ENCODE data around the gene ESYT2.
"Not testable (repeated sequence)": the region's sequence is repeated elsewhere in the genome, so short reads cannot be mapped to it uniquely, and the experiment has no call there.

Gene ESYT2

GRCh38 chr7:158829342-158830210, at the start of gene ESYT2:
TSS of gene ESYT2 (minus strand) at chr7:158829509. CDS start at chr7:158829418, 91 bp downstream.
- DNase-seq = peak; percentile 96
- in situ Hi-C loops (cut with MboI; ENCODE audit: low pct_unique_long_range_greater_than_20kb, low sequenced_read_pairs) = no loop called here

GRCh38 chr7:158878151-158879079, 49.1 kb upstream of the ESYT2 start:
- in situ Hi-C loops (cut with MboI; ENCODE audit: low pct_unique_long_range_greater_than_20kb, low sequenced_read_pairs); DNase-seq: not testable (repeated sequence)

GRCh38 chr7:158876984-158877383, 47.7 kb upstream of the ESYT2 start:
- DNase-seq = no peak
- in situ Hi-C loops (cut with MboI; ENCODE audit: low pct_unique_long_range_greater_than_20kb, low sequenced_read_pairs) = no loop called here

- DNase-seq = no peak
- in situ Hi-C loops (cut with MboI; ENCODE audit: low pct_unique_long_range_greater_than_20kb, low sequenced_read_pairs) = no loop called here
Measured at GRCh38 chr7:158869876-158870275, 40.6 kb upstream of the ESYT2 start.

GRCh38 chr7:158868764-158869410, 39.6 kb upstream of the ESYT2 start:
- in situ Hi-C loops (cut with MboI; ENCODE audit: low pct_unique_long_range_greater_than_20kb, low sequenced_read_pairs) = no loop called here
- no peak for DNase-seq

- in situ Hi-C loops (cut with MboI; ENCODE audit: low pct_unique_long_range_greater_than_20kb, low sequenced_read_pairs) = no loop called here
Measured at GRCh38 chr7:158867214-158867984, 38.1 kb upstream of the ESYT2 start.

GRCh38 chr7:158865977-158866376, 36.7 kb upstream of the ESYT2 start:
- no peak for DNase-seq
- in situ Hi-C loops (cut with MboI; ENCODE audit: low pct_unique_long_range_greater_than_20kb, low sequenced_read_pairs) = no loop called here

More at GRCh38 chr7:158867214-158867984, 38.1 kb upstream of the ESYT2 start:
- DNase-seq = no peak

GRCh38 chr7:158865462-158865922, 36.2 kb upstream of the ESYT2 start:
- in situ Hi-C loops (cut with MboI; ENCODE audit: low pct_unique_long_range_greater_than_20kb, low sequenced_read_pairs) = no loop called here

GRCh38 chr7:158864833-158865232, 35.5 kb upstream of the ESYT2 start:
- in situ Hi-C loops (cut with MboI; ENCODE audit: low pct_unique_long_range_greater_than_20kb, low sequenced_read_pairs) = no loop called here
- no peak for DNase-seq

More at GRCh38 chr7:158865462-158865922, 36.2 kb upstream of the ESYT2 start:
- peak; percentile 63 for DNase-seq

- in situ Hi-C loops (cut with MboI; ENCODE audit: low pct_unique_long_range_greater_than_20kb, low sequenced_read_pairs) = no loop called here
- DNase-seq = no peak
Measured at GRCh38 chr7:158864507-158864820, 35.2 kb upstream of the ESYT2 start.

GRCh38 chr7:158863611-158864506, 34.5 kb upstream of the ESYT2 start:
- peak; percentile 74 for DNase-seq
- in situ Hi-C loops (cut with MboI; ENCODE audit: low pct_unique_long_range_greater_than_20kb, low sequenced_read_pairs) = no loop called here

- DNase-seq = peak; percentile 69
- in situ Hi-C loops (cut with MboI; ENCODE audit: low pct_unique_long_range_greater_than_20kb, low sequenced_read_pairs) = not testable (repeated sequence)
Measured at GRCh38 chr7:158862985-158863610, 33.8 kb upstream of the ESYT2 start.

- no peak for DNase-seq
- in situ Hi-C loops (cut with MboI; ENCODE audit: low pct_unique_long_range_greater_than_20kb, low sequenced_read_pairs) = no loop called here
Measured at GRCh38 chr7:158861936-158862704, 32.8 kb upstream of the ESYT2 start.

GRCh38 chr7:158861004-158861787, 31.9 kb upstream of the ESYT2 start:
- no peak for DNase-seq
- in situ Hi-C loops (cut with MboI; ENCODE audit: low pct_unique_long_range_greater_than_20kb, low sequenced_read_pairs) = no loop called here

GRCh38 chr7:158860394-158860793, 31.1 kb upstream of the ESYT2 start:
- DNase-seq = no peak
- in situ Hi-C loops (cut with MboI; ENCODE audit: low pct_unique_long_range_greater_than_20kb, low sequenced_read_pairs) = no loop called here
